HepG2 (cell line): ENCODE data around the gene HOXA4. TPM values are rescaled to one million over a fixed set of nuclear protein-coding genes. Genes with fewer than 3 reads are reported as not detected.
A peak's percentile ranks its signal among the peaks of the same experiment; 100 is the strongest.

Experiments
- ATAC-seq: fragments of 200-7000 bp; cut with Tn5 transposase; 3 replicates; pipeline ENCODE4 v1.9.1; 2020; ENCODE audit warnings: mild to moderate bottlenecking, moderate library complexity
- BruUV-seq: library from RNA; stranded (reverse); fragments of 400-500 nt; replicated peaks from 2 replicates; lab custom pipeline; 2021; lab: Mats Ljungman, UMichigan
- CTCF ChIA-PET: fragments of 300-600 bp; formaldehyde crosslinking; extraction: SDS; loops from one replicate; lab custom pipeline; 2021; ENCODE audit warnings: low total read pairs, inconsistent platforms, low intra/inter-chr PET ratio; lab: Yijun Ruan, JAX
- POLR2A ChIA-PET: fragments of 350-600 bp; sonication (Branson Sonifier 250); formaldehyde crosslinking; loops from one replicate; lab custom pipeline; 2020; ENCODE audit warnings: antibody characterized with exemption, inconsistent platforms; lab: Yijun Ruan, JAX
- DNase-seq: peaks from one replicate; pipeline ENCODE4 v3.0.0-alpha.2; 2015; ENCODE audit warnings: low spot score
- FAIRE-seq: peaks from 3 replicates; lab custom pipeline; 2011; peaks lifted over from hg19 to GRCh38; lab: Jason Lieb, UNC
- H2AFZ ChIP-seq: one replicate; pipeline ENCODE4 v1.6.1; 2011; ENCODE audit warnings: low read length, inconsistent platforms
- H3K27ac ChIP-seq: fragments of 300-600 bp; 3 replicates; pipeline ENCODE4 v1.8.0; 2011; ENCODE audit warnings: mixed run types, mild to moderate bottlenecking, mixed read lengths, low read length, inconsistent platforms; ENCODE audit not compliant: insufficient read depth; ENCODE audit errors: extremely low read length
- H3K27me3 ChIP-seq, 2 experiments: fragments of 200-600 bp in 1 of 2; 2 replicates in 1 of 2; 3 replicates in 1 of 2; pipeline versions ENCODE4 v1.6.0 to v1.8.0; 2011; ENCODE audit warnings: low read length in 2 of 2, mild to moderate bottlenecking in 2 of 2, moderate library complexity in 2 of 2, inconsistent platforms in 1 of 2; ENCODE audit not compliant: insufficient read depth in 2 of 2, control insufficient read depth in 1 of 2
- H3K36me3 ChIP-seq, 2 experiments: fragments of 200-600 bp in 1 of 2; replicated peaks in 1 of 2; 2 replicates in 1 of 2; 3 replicates in 1 of 2; pipeline versions ENCODE4 v1.5.1 to v1.8.0; 2011; ENCODE audit warnings: low read length in 2 of 2, inconsistent platforms in 1 of 2; ENCODE audit not compliant: insufficient read depth in 2 of 2, control insufficient read depth in 1 of 2
- H3K4me1 ChIP-seq: 2 replicates; pipeline ENCODE4 v1.5.1; 2012; ENCODE audit warnings: low read length, inconsistent platforms; ENCODE audit not compliant: insufficient read depth
- H3K4me2 ChIP-seq: 2 replicates; pipeline ENCODE4 v1.6.0; 2011; ENCODE audit warnings: low read depth, low read length, inconsistent platforms
- H3K4me3 ChIP-seq, 3 experiments: fragments of 200-600 bp in 1 of 3; sonication (generic), shearing (Covaris generic) in 1 of 3; replicated peaks in 1 of 3; 2 replicates each; pipeline ENCODE4 v1.5.1; 2011 to 2016; ENCODE audit warnings: low read length in 3 of 3, inconsistent platforms in 2 of 3, low read depth in 2 of 3, mild to moderate bottlenecking in 2 of 3, control low read depth in 1 of 3, mixed read lengths in 1 of 3; ENCODE audit not compliant: insufficient read depth in 1 of 3
- H3K79me2 ChIP-seq: one replicate; pipeline ENCODE4 v1.6.1; 2011; ENCODE audit warnings: low read length, inconsistent platforms; ENCODE audit not compliant: insufficient read depth
- H3K9ac ChIP-seq: 2 replicates; pipeline ENCODE4 v1.6.0; 2011; ENCODE audit warnings: mild to moderate bottlenecking, low read depth, low read length, inconsistent platforms; ENCODE audit not compliant: insufficient read depth
- H3K9me3 ChIP-seq: 2 replicates; pipeline ENCODE4 v1.5.1; 2012; ENCODE audit warnings: mild to moderate bottlenecking, low read length
- H4K20me1 ChIP-seq: 2 replicates; pipeline ENCODE4 v1.6.0; 2011; ENCODE audit warnings: inconsistent platforms, mild to moderate bottlenecking, low read length, moderate library complexity; ENCODE audit not compliant: insufficient read depth
- KLF12 ChIP-seq: sonication (generic); formaldehyde crosslinking; IDR thresholded peaks from 2 replicates; pipeline ENCODE4 v1.4.0; 2020; ENCODE audit warnings: missing genetic modification reagents, borderline replicate concordance
- RAD21 ChIP-seq: fragments of 450-650 bp; formaldehyde crosslinking; IDR thresholded peaks from 2 replicates; pipeline ENCODE4 v1.5.0; 2020; ENCODE audit warnings: mild to moderate bottlenecking
- ZNF468 ChIP-seq: sonication (generic); formaldehyde crosslinking; IDR thresholded peaks from 2 replicates; pipeline ENCODE4 v1.8.0; 2022; ENCODE audit warnings: mild to moderate bottlenecking, moderate library complexity, missing genetic modification reagents
- ZSCAN25 ChIP-seq: sonication (generic); formaldehyde crosslinking; IDR thresholded peaks from 2 replicates; pipeline ENCODE4 v1.8.0; 2022; ENCODE audit warnings: mild to moderate bottlenecking, missing genetic modification reagents
- WGBS: methylation state at CpG from one replicate; pipeline ENCODE4 v1.1.6; 2017; ENCODE audit warnings: low lambda C conversion rate; 5-methylcytosine and 5-hydroxymethylcytosine counted together
- in situ Hi-C: cut with HindIII; loops from 2 replicates; pipeline ENCODE4 v1.10.0; 2017; ENCODE audit warnings: low pct_unique_long_range_greater_than_20kb; ENCODE audit not compliant: extremely low pct_ligation_motif_present
- intact Hi-C: fragments of 100-400 bp; cut with micrococcal nuclease; formaldehyde crosslinking; loops from one replicate; pipeline ENCODE4 v1.10.0; 2022; ENCODE audit not compliant: unreplicated experiment
- polyA plus RNA-seq, 8 experiments: library from polyadenylated mRNA; depleted of rRNA in 3 of 8; stranded (reverse) in 7 of 8; unstranded in 1 of 8; fragments of >200 nt; fragmentation: Illumina TruSeq in 4 of 8; extraction: Trizol in 4 of 8; gene quantifications; 2 replicates each; pipeline versions ENCODE4 v1.2.1 to v1.2.3, GENCODE V29; 2011 to 2016; ENCODE audit warnings: low read depth in 4 of 8, missing spikeins in 1 of 8, mixed read lengths in 1 of 8; ENCODE audit not compliant: insufficient read depth in 1 of 8
- total RNA-seq, 5 experiments: library from RNA; depleted of rRNA; stranded (reverse); fragments of >200 nt; fragmentation: Illumina TruSeq; extraction: Trizol; gene quantifications; 2 replicates each; pipeline ENCODE4 v1.2.3, GENCODE V29; 2016; ENCODE audit warnings: low read depth in 1 of 5
- TF ChIP-seq, protein P1 (sequence below): sonication (generic); formaldehyde crosslinking; IDR thresholded peaks from 2 replicates; pipeline ENCODE4 v1.8.1; 2023; ENCODE audit warnings: mild to moderate bottlenecking, moderate library complexity, missing genetic modification reagents
- TF ChIP-seq, protein P2 (sequence below): sonication (generic); formaldehyde crosslinking; conservative IDR thresholded peaks from 2 replicates; pipeline ENCODE4 v1.4.0; 2020; ENCODE audit warnings: missing genetic modification reagents

Gene HOXA4
- total and polyA plus RNA-seq, 2 of the 13 experiments (the other 11 are each of a cell fraction or from before 2014, with no cell fraction given): 2.4 to 5.4 TPM

DNA sequence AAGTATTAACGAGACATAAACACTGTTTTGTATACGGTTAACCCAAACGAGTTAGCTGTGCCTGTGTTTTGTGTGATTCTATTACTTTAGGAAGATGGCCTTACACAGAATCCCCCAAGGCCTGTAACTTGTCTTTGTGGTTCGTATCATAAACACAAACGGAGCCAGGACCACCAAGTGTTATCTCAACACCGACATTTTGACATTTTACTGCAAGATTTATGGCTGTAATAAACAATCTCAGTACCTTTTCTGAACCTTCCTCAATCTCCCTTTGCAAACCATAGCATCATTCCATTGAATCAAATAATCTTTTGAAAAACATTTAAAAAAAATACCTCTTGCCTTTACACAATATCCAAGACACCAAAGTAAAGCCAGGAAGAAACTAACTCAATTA lies 2.4 kb upstream of the HOXA4 start:
- ChIA-PET POLR2A (interaction anchor here (1.0 to 5.0 kb wide), 3 partner anchors 9 to 12 kb away, joined by 3 to 118 read pairs (median 10); no protein-coding TSS in a partner anchor), CTCF (no interaction called here)
- 0 out of 2 replicates have a peak overlapping the region, but pooled peaks have one; percentile 34 for H3K9ac ChIP-seq
- no peaks in the 10 kb centered on the region for H3K27me3 ChIP-seq
- no peaks in the 10 kb centered on the region for H3K79me2 ChIP-seq
- H4K20me1 ChIP-seq: no peaks in the 10 kb centered on the region
- in situ Hi-C loops (no loop called here), intact Hi-C loops (loop anchor here (5.0 kb wide), 1 partner anchor 166 kb away; no protein-coding TSS in a partner anchor)
- H3K27ac ChIP-seq: peak overlapping the region; percentile 67
- 0 out of 6 replicates have a peak overlapping the region, but pooled peaks of 2 of the 3 experiments have one; percentile 22 to 24 for H3K4me3 ChIP-seq
- H3K4me2 ChIP-seq: peak overlapping the region; percentile 76
- H3K4me1 ChIP-seq: peaks cover 80% of the 10 kb centered on the region
- no TSS peak for BruUV-seq
- no peak for DNase-seq
- TF ChIP-seq, protein P1, sequence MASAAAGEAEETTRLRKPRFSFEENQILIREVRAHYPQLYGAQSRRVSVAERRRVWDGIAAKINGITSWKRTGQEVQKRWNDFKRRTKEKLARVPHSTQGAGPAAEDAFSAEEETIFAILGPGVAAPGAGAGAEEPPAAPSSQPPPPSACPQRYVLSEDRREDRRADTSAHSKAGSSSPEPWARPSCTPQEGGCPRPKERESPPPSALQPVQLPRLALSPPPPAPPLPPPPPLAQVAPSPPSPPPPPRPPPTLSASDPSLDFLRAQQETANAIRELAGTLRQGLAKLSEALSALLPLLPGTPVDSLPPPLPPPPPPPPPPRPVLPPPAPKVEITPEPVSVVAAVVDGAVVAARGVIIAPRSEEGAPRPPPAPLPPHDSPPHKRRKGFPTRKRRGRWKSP (CRISPR knock-in tag): 0 out of 2 replicates have a peak, but pooled peaks have one; percentile 0
- TF ChIP-seq, protein P2, sequence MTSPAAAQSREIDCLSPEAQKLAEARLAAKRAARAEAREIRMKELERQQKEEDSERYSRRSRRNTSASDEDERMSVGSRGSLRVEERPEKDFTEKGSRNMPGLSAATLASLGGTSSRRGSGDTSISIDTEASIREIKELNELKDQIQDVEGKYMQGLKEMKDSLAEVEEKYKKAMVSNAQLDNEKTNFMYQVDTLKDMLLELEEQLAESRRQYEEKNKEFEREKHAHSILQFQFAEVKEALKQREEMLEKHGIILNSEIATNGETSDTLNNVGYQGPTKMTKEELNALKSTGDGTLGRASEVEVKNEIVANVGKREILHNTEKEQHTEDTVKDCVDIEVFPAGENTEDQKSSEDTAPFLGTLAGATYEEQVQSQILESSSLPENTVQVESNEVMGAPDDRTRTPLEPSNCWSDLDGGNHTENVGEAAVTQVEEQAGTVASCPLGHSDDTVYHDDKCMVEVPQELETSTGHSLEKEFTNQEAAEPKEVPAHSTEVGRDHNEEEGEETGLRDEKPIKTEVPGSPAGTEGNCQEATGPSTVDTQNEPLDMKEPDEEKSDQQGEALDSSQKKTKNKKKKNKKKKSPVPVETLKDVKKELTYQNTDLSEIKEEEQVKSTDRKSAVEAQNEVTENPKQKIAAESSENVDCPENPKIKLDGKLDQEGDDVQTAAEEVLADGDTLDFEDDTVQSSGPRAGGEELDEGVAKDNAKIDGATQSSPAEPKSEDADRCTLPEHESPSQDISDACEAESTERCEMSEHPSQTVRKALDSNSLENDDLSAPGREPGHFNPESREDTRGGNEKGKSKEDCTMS (CRISPR knock-in tag): no peak
- TF ChIP-seq, all 625 proteins: peak for 1
- Histone ChIP-seq H3K36me3 (no peaks in the 10 kb centered on the region), H2AFZ (no peak overlapping the region), H3K9me3 (no peaks in the 10 kb centered on the region)
- FAIRE-seq (no peak), ATAC-seq (no peak)
- WGBS: 93% methylated on average over 6 of the region's 6 CpGs

DNA sequence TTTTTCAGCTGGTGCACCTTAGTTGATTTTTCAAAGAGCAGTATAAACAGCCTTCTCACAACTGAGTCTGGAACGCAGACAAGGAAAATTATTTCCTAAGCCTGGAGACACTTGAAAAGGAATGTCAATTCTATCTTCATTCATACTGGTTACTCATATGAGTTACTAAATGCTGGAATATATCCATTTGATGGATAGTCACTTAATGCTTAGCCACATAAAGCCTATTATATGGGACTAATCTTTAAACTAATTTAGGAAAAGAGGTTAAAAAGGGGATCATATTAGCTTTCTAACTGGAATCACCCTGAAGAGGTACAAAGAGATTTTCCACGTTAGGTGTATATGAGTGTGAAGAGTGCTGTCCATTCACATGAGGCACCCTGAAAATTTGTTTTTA lies 1.7 kb upstream of the HOXA4 start:
- in situ Hi-C loops: no loop called here
- POLR2A ChIA-PET: interaction anchor here (1.3 to 5.0 kb wide), 6 partner anchors 10 to 445 kb away, joined by 6 to 118 read pairs (median 8); partner anchors contain the start of genes HOXA1 and SKAP2
- TF ChIP-seq RAD21 (CRISPR knock-in tag): no peak
- TF ChIP-seq ZNF468 (CRISPR knock-in tag): no peak
- TF ChIP-seq ZSCAN25 (CRISPR knock-in tag): no peak
- no peak for TF ChIP-seq KLF12 (CRISPR knock-in tag)
- WGBS: 98% methylated on average over 2 of the region's 2 CpGs
- peaks cover 88% of the 10 kb centered on the region for H3K4me1 ChIP-seq
- DNase-seq (no peak), ATAC-seq (no peak), FAIRE-seq (no peak)
- no peaks in the 10 kb centered on the region for H3K79me2 ChIP-seq
- no peaks in the 10 kb centered on the region for H4K20me1 ChIP-seq
- H3K27ac ChIP-seq: no peak overlapping the region
- H3K9ac ChIP-seq: no peak overlapping the region
- no peak overlapping the region for H3K4me3 ChIP-seq
- no peak overlapping the region for H3K4me2 ChIP-seq
- no peaks in the 10 kb centered on the region for H3K36me3 ChIP-seq
- H3K27me3 ChIP-seq: no peaks in the 10 kb centered on the region
- intact Hi-C loops: loop anchor here (5.0 kb wide), 1 partner anchor 165 kb away; no protein-coding TSS in a partner anchor
- H2AFZ ChIP-seq: no peak overlapping the region
- CTCF ChIA-PET: no interaction called here
- no peaks in the 10 kb centered on the region for H3K9me3 ChIP-seq
- BruUV-seq: no TSS peak
